ENCODE measurements around the gene MED15.

Gene MED15

DNA sequence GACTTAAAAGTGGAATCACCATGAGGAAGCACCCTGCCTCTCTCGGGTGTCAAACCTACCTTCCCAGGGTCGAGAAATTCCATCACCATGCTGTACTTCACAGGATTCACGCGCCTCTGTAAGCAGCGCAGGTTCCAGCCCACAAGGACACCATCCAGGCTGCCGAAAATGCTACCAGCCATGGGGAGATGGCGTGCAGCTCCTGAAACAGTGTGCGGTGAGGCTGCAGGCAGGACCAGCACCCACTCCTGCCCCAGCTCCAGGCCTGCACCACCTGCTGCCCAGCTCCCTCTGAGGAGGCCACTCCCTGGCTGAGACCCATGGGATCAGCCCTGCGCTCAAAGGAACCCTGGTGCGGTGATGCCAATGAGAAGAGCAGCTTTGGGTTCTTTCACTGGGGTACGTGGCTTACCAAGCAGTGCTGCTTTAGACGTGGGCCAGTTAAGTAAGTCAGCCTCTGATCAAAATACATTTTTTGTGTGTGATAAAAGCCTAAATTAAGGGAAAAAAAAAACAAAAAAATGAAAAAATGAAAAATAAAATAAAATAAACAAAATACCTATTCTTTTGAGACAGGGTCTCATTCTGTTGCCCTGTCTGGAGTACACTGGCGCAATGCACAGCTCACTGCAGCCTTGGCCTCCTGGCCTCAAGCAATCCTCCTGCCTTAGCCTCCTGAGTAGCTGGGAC, 115.4 kb downstream of the MED15 start:
- no peak for DNase-seq (ENCODE audit: low read depth in 2 of 2)

DNA sequence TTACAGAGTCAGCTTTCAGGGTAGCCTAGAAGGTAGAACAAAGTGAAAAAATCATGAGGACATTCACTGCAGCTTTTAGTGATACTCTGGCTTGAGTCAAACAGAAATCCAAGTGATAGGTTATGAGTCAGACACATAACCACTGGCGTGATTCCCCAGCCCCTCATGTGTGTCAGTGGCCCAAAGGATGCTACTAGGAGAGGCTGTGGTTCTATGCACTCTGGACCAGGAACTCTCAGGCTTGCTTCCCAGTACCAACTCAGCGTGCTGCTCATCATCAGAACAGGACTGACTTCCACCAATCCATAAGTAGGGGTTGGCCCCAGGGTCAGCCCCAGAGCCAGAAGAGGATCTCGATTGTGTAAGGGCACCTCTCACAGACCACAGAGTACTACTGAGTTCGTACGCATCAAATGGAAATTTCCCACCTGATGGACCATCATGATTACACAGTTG, 116.8 kb downstream of the MED15 start:
- DNase-seq (ENCODE audit: low read depth in 2 of 2) = peak; percentile 54 to 59

DNA sequence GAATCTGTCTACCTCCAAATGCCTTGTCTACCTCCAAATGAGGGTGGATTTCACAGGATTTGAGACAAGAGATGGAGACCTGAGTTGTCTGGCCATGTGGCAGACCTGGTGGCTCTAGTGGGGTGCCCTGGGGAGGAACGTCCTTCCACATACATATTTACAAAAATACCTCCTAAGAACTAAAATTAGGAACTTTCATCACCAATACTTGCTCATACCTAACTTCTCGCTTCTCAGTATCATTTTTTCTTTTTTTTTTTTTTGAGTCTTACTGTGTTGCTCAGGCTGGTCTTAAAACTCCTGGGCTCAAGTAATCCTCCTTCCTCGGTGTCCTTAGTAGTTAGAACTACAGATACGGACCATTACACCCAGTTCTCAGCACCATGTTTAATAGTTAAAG, 117.9 kb downstream of the MED15 start:
- no peak for DNase-seq (ENCODE audit: low read depth in 2 of 2)

- no peak for DNase-seq (ENCODE audit: low read depth in 2 of 2)
Measured at GRCh38 chr22:20626811-20627210, 119.4 kb downstream of the MED15 start.

GRCh38 chr22:20627432-20627831, 120.0 kb downstream of the MED15 start:
- no peak for DNase-seq (ENCODE audit: low read depth in 2 of 2)

DNA sequence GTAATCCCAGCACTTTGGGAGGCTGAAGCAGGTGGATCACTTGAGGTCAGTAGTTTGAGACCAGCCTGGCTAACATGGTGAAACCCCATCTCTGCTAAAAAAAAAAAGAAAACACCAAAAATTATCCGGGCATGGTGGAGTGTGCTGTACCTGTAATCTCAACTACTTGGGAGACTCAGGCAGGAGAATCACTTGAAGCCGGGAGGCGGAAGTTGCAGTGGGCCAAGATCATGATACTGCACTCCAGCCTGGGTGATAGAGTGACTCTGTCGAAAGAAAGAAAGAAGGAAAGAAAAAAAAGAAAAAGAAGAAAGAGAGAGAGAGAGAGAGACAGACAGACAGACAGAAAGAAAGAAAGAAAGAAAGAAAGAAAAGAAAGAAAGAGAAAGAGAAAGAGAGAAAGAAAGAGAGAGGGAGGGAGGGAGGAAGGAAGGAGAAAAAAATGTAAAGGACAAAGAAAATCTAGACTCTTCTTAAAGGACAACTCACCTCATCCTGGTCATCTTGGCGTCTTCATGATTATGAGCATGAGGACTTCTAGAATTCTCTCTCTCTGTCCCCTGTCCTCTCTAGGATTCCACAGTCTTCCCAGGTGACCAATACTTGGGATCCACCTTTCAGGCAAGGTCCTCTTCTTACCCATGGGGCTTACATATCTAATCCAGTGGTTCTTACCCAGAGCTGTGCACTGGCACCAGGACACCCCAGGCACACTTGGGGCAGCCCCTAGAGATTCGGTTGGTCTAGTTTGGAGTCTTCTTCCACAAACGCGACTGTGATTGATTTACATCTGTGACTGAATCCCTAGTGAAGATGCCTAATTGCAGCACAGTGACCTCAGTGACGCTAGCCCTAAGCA, 120.9 kb downstream of the MED15 start:
- DNase-seq (ENCODE audit: low read depth in 2 of 2) = no peak

GRCh38 chr22:20629401-20629800, 122.0 kb downstream of the MED15 start:
- DNase-seq (ENCODE audit: low read depth in 2 of 2) = no peak

- DNase-seq (ENCODE audit: low read depth in 2 of 2) = no peak
Measured at GRCh38 chr22:20630873-20631617, 123.6 kb downstream of the MED15 start.

DNA sequence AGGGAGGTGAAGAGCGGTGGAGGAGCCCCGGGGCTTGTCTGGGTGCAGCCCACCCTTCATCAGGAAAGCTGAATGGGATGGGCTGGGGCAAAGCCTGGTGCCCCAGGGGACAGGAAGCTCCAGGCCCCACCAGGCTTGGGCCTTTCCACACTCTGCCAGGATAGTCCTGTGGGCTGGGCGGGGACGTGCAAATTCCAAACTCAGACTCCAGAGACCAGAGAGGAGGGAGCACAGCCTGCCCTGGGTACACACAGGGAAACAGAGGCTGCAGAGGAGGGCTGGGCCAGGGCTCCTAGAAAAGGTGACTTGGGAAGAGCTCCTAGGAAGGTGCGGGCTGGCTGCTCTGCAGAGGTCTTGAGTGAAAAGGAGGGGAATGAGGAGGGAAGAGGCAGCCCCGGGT, 124.7 kb downstream of the MED15 start:
- no peak for DNase-seq (ENCODE audit: low read depth in 2 of 2)

DNA sequence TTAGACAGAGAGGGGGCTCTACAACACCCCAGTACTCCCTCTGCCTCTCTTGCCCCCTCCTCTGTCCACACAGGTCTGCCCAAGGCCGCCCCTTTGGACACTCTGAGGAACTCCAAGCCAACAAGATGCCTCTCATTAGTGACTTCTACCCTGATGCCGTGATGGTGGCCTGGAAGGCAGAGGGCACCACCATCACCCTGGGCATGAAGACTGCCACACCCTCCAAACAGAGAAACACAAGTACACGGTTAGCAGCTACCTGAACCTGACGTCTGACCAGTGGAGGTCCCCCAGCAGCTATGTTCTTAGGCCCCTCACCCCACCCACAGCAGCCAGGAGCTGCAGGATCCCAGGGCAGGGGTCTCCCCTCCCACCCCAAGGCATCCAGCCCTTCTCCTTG, 125.1 kb downstream of the MED15 start:
- no peak for DNase-seq (ENCODE audit: low read depth in 2 of 2)

- DNase-seq (ENCODE audit: low read depth in 2 of 2) = no peak
Measured at GRCh38 chr22:20634560-20635226, 127.3 kb downstream of the MED15 start.

GRCh38 chr22:20635227-20635591, 127.8 kb downstream of the MED15 start:
- no peak for DNase-seq (ENCODE audit: low read depth in 2 of 2)

GRCh38 chr22:20636075-20636812, 128.8 kb downstream of the MED15 start:
- no peak for DNase-seq (ENCODE audit: low read depth in 2 of 2)

DNA sequence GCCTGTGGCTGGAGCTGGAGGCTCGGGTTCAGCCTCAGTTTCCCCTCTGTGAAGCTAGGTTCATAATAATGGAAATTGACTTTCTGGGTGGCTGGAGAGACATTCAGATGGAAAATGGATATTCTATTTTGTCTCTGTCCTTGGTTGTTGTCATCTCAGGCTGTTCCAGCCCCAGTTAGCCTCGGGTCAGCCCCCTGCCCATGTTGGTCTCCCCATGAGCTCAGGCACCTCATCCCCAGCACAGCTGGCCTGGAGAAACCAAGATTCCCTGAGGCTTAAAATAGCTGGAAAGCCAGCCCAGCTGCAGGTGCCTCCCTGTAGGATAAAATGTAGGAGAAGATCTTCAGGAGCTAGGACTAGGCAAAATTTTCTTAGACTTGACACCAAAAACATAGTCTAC, 129.5 kb downstream of the MED15 start:
- no peak for DNase-seq (ENCODE audit: low read depth in 2 of 2)
